HepG2 (cell line): Measurements from ENCODE around the gene GPR176. TPM values are rescaled to one million over a fixed set of nuclear protein-coding genes. Genes with fewer than 3 reads are reported as not detected.

Source experiments
- CHD4 ChIP-seq: fragments of 200-600 bp; sonication (generic); IDR thresholded peaks from 2 replicates; pipeline ENCODE4 v1.7.0; 2017; ENCODE audit warnings: mild to moderate bottlenecking, low read length, borderline replicate concordance
- ELF4 ChIP-seq: sonication (generic); formaldehyde crosslinking; IDR thresholded peaks from 2 replicates; pipeline ENCODE4 v1.5.0; 2020; ENCODE audit warnings: missing genetic modification reagents, mild to moderate bottlenecking, moderate library complexity, borderline replicate concordance
- KLF11 ChIP-seq: IDR thresholded peaks from 2 replicates; pipeline ENCODE4 v1.6.1; 2016; ENCODE audit warnings: missing compliant biosample characterization
- MED1 ChIP-seq: sonication (generic); formaldehyde crosslinking; IDR thresholded peaks from 2 replicates; pipeline ENCODE4 v1.4.0; 2020; ENCODE audit warnings: missing genetic modification reagents
- NRL ChIP-seq: sonication (generic); formaldehyde crosslinking; IDR thresholded peaks from 2 replicates; pipeline ENCODE4 v1.5.0; 2020; ENCODE audit warnings: missing genetic modification reagents, mild to moderate bottlenecking, moderate library complexity, borderline replicate concordance
- RBFOX2 ChIP-seq: fragments of 200-400 bp; formaldehyde crosslinking; IDR thresholded peaks from 2 replicates; pipeline ENCODE4 v1.6.1; 2017; ENCODE audit warnings: low read depth, mild to moderate bottlenecking, low read length
- RFXANK ChIP-seq: IDR thresholded peaks from 2 replicates; pipeline ENCODE4 v1.6.1; 2016
- SAFB2 ChIP-seq: sonication (generic); formaldehyde crosslinking; IDR thresholded peaks from 2 replicates; pipeline ENCODE4 v1.5.1; 2020; ENCODE audit warnings: missing genetic modification reagents, low read depth, mild to moderate bottlenecking, borderline replicate concordance
- SIN3B ChIP-seq: fragments of 150-350 bp; IDR thresholded peaks from 2 replicates; pipeline ENCODE4 v1.6.1; 2014; ENCODE audit warnings: low read length
- TOPORS ChIP-seq: sonication (generic); formaldehyde crosslinking; IDR thresholded peaks from 2 replicates; pipeline ENCODE4 v1.8.0; 2023; ENCODE audit warnings: mild to moderate bottlenecking, missing genetic modification reagents
- ZFP41 ChIP-seq: sonication (generic); formaldehyde crosslinking; IDR thresholded peaks from 2 replicates; pipeline ENCODE4 v1.4.0; 2020; ENCODE audit warnings: mild to moderate bottlenecking, missing genetic modification reagents, borderline replicate concordance
- ZNF292 ChIP-seq: sonication (generic); formaldehyde crosslinking; IDR thresholded peaks from 2 replicates; pipeline ENCODE4 v1.8.1; 2022; ENCODE audit warnings: mild to moderate bottlenecking, low read depth, missing genetic modification reagents, borderline replicate concordance
- ZNF317 ChIP-seq: sonication (generic); formaldehyde crosslinking; IDR thresholded peaks from 2 replicates; pipeline ENCODE4 v1.5.0; 2020; ENCODE audit warnings: mild to moderate bottlenecking, missing genetic modification reagents
- ZNF44 ChIP-seq: sonication (generic); formaldehyde crosslinking; IDR thresholded peaks from 2 replicates; pipeline ENCODE4 v1.5.1; 2020; ENCODE audit warnings: mild to moderate bottlenecking, missing genetic modification reagents
- ZNF570 ChIP-seq: sonication (generic); formaldehyde crosslinking; IDR thresholded peaks from 2 replicates; pipeline ENCODE4 v1.4.0; 2020; ENCODE audit warnings: mild to moderate bottlenecking, missing genetic modification reagents, borderline replicate concordance
- ZSCAN9 ChIP-seq: IDR thresholded peaks from 2 replicates; pipeline ENCODE4 v1.6.1; 2016; ENCODE audit warnings: borderline replicate concordance
- polyA plus RNA-seq, 8 experiments: library from polyadenylated mRNA; depleted of rRNA in 3 of 8; stranded (reverse) in 7 of 8; unstranded in 1 of 8; fragments of >200 nt; fragmentation: Illumina TruSeq in 4 of 8; extraction: Trizol in 4 of 8; gene quantifications; 2 replicates each; pipeline versions ENCODE4 v1.2.1 to v1.2.3, GENCODE V29; 2011 to 2016; ENCODE audit warnings: low read depth in 4 of 8, missing spikeins in 1 of 8, mixed read lengths in 1 of 8; ENCODE audit not compliant: insufficient read depth in 1 of 8
- total RNA-seq, 5 experiments: library from RNA; depleted of rRNA; stranded (reverse); fragments of >200 nt; fragmentation: Illumina TruSeq; extraction: Trizol; gene quantifications; 2 replicates each; pipeline ENCODE4 v1.2.3, GENCODE V29; 2016; ENCODE audit warnings: low read depth in 1 of 5
- TF ChIP-seq, protein P1 (sequence below): sonication (generic); formaldehyde crosslinking; IDR thresholded peaks from 2 replicates; pipeline ENCODE4 v1.4.0; 2020; ENCODE audit warnings: missing genetic modification reagents
- TF ChIP-seq, protein P2 (sequence below): sonication (generic); formaldehyde crosslinking; IDR thresholded peaks from 2 replicates; pipeline ENCODE4 v1.4.0; 2020; ENCODE audit warnings: mild to moderate bottlenecking, missing genetic modification reagents
- TF ChIP-seq, protein P3 (sequence below), 2 experiments: sonication (generic) in 1 of 2; formaldehyde crosslinking in 1 of 2; IDR thresholded peaks; 2 replicates each; pipeline versions ENCODE4 v1.4.0 to v1.6.1; 2016 to 2020; ENCODE audit warnings: borderline replicate concordance in 1 of 2, low read depth in 1 of 2, mild to moderate bottlenecking in 1 of 2, missing genetic modification reagents in 1 of 2
- TF ChIP-seq, protein P4 (sequence below): sonication (generic); formaldehyde crosslinking; conservative IDR thresholded peaks from 2 replicates; pipeline ENCODE4 v1.4.0; 2020; ENCODE audit warnings: missing genetic modification reagents

The GPR176 gene
- total and polyA plus RNA-seq, 2 of the 13 experiments (the other 11 are each of a cell fraction or from before 2014, with no cell fraction given): 0.11 to 0.20 TPM

DNA sequence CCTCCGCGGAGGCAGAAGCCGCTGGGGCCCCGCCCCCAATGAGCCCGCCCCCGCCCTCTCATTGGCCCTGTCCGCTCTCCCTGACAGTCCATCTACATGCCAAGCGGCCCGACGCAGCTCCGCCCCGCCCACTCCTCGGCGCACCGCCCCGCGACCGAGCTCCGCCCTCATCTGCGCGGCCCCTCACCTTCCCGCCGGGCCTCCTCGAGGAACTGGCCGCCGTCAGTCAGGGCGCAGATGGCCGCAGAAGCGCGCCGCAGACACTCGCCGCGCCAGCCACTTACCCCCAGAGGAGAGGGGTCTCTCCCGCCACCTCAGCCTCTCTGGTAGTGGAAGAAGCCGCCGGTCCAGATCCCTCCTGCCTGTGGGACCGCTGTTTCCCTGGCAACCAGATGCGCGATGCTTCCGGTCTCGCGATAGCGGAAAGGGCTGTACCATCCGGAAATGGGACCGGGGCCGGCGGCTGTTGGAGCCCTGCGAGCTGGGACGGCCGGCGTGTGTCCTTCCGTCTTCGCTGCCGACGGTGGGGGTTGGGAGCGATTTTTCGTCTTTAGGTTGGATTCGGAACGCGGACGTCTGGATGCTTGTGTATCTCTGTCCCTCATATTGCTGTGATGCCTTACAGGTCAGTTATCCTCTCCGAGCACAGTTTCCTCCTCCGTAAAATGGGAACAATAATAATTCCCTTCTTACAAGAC is 137.5 kb downstream of the GPR176 start, which contains the start of gene FSIP1 (continued):
- TF ChIP-seq RBFOX2 (peak; percentile 79), NRL (0 out of 2 replicates have a peak, but pooled peaks have one; percentile 54), MED1 (CRISPR knock-in tag) (peak; percentile 36; the same call in 1 of the 2 replicates), ZNF292 (CRISPR knock-in tag) (0 out of 2 replicates have a peak, but pooled peaks have one; percentile 43), TOPORS (no peak), RFXANK (CRISPR knock-in tag) (no peak), ZSCAN9 (CRISPR knock-in tag) (0 out of 2 replicates have a peak, but pooled peaks have one; percentile 15), ELF4 (CRISPR knock-in tag) (peak; percentile 92), SAFB2 (no peak), ZNF317 (CRISPR knock-in tag) (no peak), KLF11 (no peak; the same call in 1 of the 2 replicates), ZNF44 (CRISPR knock-in tag) (no peak), ZFP41 (CRISPR knock-in tag) (no peak), ZNF570 (CRISPR knock-in tag) (no peak), CHD4 (0 out of 2 replicates have a peak, but pooled peaks have one; percentile 45), SIN3B (0 out of 2 replicates have a peak, but pooled peaks have one; percentile 50)
- TF ChIP-seq, protein P1, sequence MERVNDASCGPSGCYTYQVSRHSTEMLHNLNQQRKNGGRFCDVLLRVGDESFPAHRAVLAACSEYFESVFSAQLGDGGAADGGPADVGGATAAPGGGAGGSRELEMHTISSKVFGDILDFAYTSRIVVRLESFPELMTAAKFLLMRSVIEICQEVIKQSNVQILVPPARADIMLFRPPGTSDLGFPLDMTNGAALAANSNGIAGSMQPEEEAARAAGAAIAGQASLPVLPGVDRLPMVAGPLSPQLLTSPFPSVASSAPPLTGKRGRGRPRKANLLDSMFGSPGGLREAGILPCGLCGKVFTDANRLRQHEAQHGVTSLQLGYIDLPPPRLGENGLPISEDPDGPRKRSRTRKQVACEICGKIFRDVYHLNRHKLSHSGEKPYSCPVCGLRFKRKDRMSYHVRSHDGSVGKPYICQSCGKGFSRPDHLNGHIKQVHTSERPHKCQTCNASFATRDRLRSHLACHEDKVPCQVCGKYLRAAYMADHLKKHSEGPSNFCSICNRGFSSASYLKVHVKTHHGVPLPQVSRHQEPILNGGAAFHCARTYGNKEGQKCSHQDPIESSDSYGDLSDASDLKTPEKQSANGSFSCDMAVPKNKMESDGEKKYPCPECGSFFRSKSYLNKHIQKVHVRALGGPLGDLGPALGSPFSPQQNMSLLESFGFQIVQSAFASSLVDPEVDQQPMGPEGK: 0 out of 2 replicates have a peak, but pooled peaks have one; percentile 32
- TF ChIP-seq, protein P2, sequence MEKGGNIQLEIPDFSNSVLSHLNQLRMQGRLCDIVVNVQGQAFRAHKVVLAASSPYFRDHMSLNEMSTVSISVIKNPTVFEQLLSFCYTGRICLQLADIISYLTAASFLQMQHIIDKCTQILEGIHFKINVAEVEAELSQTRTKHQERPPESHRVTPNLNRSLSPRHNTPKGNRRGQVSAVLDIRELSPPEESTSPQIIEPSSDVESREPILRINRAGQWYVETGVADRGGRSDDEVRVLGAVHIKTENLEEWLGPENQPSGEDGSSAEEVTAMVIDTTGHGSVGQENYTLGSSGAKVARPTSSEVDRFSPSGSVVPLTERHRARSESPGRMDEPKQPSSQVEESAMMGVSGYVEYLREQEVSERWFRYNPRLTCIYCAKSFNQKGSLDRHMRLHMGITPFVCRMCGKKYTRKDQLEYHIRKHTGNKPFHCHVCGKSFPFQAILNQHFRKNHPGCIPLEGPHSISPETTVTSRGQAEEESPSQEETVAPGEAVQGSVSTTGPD (CRISPR knock-in tag): no peak
- TF ChIP-seq, protein P3, sequence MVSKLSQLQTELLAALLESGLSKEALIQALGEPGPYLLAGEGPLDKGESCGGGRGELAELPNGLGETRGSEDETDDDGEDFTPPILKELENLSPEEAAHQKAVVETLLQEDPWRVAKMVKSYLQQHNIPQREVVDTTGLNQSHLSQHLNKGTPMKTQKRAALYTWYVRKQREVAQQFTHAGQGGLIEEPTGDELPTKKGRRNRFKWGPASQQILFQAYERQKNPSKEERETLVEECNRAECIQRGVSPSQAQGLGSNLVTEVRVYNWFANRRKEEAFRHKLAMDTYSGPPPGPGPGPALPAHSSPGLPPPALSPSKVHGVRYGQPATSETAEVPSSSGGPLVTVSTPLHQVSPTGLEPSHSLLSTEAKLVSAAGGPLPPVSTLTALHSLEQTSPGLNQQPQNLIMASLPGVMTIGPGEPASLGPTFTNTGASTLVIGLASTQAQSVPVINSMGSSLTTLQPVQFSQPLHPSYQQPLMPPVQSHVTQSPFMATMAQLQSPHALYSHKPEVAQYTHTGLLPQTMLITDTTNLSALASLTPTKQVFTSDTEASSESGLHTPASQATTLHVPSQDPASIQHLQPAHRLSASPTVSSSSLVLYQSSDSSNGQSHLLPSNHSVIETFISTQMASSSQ (IDR thresholded peaks at IDR 0.05; ENCODE audit: low read depth): no peak
- TF ChIP-seq, protein P3 (CRISPR knock-in tag; IDR thresholded peaks at IDR 0.05; ENCODE audit: borderline replicate concordance): peak; percentile 52; the same call in 1 of the 2 replicates
- TF ChIP-seq, protein P4, sequence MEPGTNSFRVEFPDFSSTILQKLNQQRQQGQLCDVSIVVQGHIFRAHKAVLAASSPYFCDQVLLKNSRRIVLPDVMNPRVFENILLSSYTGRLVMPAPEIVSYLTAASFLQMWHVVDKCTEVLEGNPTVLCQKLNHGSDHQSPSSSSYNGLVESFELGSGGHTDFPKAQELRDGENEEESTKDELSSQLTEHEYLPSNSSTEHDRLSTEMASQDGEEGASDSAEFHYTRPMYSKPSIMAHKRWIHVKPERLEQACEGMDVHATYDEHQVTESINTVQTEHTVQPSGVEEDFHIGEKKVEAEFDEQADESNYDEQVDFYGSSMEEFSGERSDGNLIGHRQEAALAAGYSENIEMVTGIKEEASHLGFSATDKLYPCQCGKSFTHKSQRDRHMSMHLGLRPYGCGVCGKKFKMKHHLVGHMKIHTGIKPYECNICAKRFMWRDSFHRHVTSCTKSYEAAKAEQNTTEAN (CRISPR knock-in tag): no peak
